Measurements from ENCODE around the gene WIF1. TPM values are rescaled to one million over a fixed set of nuclear protein-coding genes. Genes with fewer than 3 reads are reported as not detected.

The WIF1 gene, protein sequence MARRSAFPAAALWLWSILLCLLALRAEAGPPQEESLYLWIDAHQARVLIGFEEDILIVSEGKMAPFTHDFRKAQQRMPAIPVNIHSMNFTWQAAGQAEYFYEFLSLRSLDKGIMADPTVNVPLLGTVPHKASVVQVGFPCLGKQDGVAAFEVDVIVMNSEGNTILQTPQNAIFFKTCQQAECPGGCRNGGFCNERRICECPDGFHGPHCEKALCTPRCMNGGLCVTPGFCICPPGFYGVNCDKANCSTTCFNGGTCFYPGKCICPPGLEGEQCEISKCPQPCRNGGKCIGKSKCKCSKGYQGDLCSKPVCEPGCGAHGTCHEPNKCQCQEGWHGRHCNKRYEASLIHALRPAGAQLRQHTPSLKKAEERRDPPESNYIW
- not detected for total RNA-seq
- under 1 TPM in 1 of 3 donors, not detected in 2; 0.04 TPM for polyA plus RNA-seq
- long read RNA-seq, donor 1: 0 reads
- long read RNA-seq, donor 2, partial matches to known transcripts: 0 of 1 reads
- long read RNA-seq, donor 2, other reads (novel, unspliced or antisense): 0 of 1 reads

DNA sequence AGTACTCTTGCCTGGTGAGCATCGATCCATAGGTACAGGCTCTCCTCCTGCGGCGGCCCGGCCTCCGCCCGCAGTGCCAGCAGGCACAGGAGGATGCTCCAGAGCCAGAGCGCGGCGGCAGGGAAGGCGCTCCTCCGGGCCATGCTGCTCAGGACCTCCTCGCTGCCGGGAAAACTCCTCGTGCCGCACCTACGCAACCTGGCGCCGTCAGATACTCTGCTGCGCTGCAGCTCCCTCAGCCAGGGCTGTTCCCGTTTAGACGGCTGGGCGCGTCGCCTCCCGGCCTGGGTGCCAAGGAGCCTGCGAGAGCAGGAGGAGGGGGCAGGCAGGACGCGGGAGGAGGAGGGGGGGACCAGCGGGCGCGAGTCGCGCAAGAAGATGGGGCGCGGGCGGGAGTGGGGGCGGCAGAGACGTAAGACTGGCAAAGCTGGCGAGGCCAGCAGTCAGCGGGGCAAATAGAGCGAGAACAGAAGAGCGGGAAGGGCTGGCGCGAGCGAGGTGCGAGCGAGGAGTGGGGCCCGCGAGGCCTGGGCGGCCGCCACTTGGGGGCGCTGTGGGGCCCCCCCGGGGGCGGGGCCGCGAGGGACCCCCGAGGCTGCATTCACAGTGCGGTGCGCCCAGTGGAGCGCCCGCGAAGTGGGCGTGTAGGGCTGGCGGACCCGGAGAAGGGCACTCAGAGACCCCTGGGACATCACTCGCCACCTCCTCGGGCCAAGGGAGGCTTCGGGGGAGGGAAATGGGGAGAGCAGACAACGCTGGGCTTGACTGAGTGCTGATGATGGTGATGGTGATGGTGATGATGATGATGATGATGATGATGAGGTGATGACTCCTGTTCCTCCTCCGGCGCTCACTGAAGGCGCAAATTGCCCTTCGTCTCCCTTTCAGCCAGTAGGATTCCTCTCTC lies at the start of gene WIF1:
TSS of gene WIF1 (minus strand) at position 257 of the 907 bp plus-strand sequence. CDS start at position 143, 114 bp downstream.
- Histone ChIP-seq H3K4me3 (peak within 1 kb of the TSS in 7 of 8 donors; percentile 29 to 63 (median 36)), H3K27ac (no peak within 1 kb of the TSS), H3K9me3 (no peaks in the 10 kb centered on the region), H3K4me1 (peaks cover 0 to 25% (median 15%) of the 10 kb centered on the region in 6 donors), H3K27me3 (replicated peaks in 1 of 7) (peaks cover 0 to 99% (median 53%) of the 10 kb centered on the region in 7 donors), H3K36me3 (no peaks in the 10 kb centered on the region)
- DNase-seq: peak; percentile 84
- WGBS, 5 donors: 4 to 5% (median 5%) methylated on average over 60 to 73 of the region's 73 CpGs
- TF ChIP-seq POLR2AphosphoS5 (IDR thresholded peaks at IDR 0.05): no peak
- TF ChIP-seq, protein P1, sequence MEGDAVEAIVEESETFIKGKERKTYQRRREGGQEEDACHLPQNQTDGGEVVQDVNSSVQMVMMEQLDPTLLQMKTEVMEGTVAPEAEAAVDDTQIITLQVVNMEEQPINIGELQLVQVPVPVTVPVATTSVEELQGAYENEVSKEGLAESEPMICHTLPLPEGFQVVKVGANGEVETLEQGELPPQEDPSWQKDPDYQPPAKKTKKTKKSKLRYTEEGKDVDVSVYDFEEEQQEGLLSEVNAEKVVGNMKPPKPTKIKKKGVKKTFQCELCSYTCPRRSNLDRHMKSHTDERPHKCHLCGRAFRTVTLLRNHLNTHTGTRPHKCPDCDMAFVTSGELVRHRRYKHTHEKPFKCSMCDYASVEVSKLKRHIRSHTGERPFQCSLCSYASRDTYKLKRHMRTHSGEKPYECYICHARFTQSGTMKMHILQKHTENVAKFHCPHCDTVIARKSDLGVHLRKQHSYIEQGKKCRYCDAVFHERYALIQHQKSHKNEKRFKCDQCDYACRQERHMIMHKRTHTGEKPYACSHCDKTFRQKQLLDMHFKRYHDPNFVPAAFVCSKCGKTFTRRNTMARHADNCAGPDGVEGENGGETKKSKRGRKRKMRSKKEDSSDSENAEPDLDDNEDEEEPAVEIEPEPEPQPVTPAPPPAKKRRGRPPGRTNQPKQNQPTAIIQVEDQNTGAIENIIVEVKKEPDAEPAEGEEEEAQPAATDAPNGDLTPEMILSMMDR (IDR thresholded peaks at IDR 0.05 in 8 of 11, conservative IDR thresholded peaks at IDR 0.05 in 3 of 11): peak in 4 of 11 experiments; percentile 40 to 55 (median 45)
- intact Hi-C loops (cut with DNase I; ENCODE audit: low total_unique reads): loop anchor here (10.0 kb wide), 1 partner anchor 227 kb away; no protein-coding TSS in a partner anchor

DNA sequence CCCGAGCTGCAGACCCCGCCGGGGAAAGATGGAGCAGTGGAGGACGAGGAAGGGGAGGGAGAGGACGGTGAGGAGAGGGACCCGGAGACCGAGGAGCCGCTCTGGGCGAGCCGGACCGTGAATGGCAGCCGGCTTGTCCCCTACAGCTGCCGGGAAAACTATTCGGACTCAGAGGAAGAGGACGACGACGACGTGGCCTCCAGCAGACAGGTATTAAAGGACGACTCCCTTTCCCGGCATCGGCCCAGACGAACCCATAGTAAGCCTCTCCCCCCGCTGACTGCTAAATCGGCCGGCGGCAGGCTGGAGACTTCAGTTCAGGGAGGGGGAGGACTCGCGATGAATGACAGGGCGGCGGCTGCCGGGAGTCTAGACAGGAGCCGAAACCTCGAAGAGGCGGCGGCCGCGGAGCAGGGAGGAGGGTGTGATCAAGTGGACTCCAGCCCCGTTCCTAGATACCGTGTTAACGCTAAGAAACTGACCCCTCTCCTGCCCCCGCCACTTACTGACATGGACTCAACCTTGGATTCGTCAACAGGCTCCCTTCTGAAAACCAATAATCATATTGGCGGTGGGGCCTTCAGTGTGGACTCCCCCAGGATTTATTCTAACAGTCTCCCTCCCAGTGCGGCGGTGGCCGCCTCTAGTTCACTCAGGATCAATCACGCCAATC lies 49.2 kb upstream of the WIF1 start:
- 0 to 1% (median 1%) methylated on average over 24 to 47 of the region's 47 CpGs for WGBS, 5 donors
- DNase-seq: peak; percentile 92
- Histone ChIP-seq H3K9me3 (no peaks in the 10 kb centered on the region), H3K27ac (peak overlapping the region; percentile 94 to 98 (median 97)), H3K4me1 (peaks cover 37 to 61% (median 54%) of the 10 kb centered on the region in 6 donors), H3K27me3 (replicated peaks in 1 of 7) (no peaks in the 10 kb centered on the region), H3K4me3 (peak overlapping the region; percentile 76 to 98 (median 91)), H3K36me3 (peaks cover 0 to 7% (median 0%) of the 10 kb centered on the region in 6 donors)
- intact Hi-C loops (cut with DNase I; ENCODE audit: low total_unique reads): loop anchor here (5.0 kb wide), 1 partner anchor 42 kb away; no protein-coding TSS in a partner anchor
- TF ChIP-seq, protein P1 (IDR thresholded peaks at IDR 0.05 in 8 of 11, conservative IDR thresholded peaks at IDR 0.05 in 3 of 11): no peak
- TF ChIP-seq POLR2AphosphoS5 (IDR thresholded peaks at IDR 0.05) (peak in 1 of 3 donors; percentile 58), POLR2A (IDR thresholded peaks at IDR 0.05) (no peak)

DNA sequence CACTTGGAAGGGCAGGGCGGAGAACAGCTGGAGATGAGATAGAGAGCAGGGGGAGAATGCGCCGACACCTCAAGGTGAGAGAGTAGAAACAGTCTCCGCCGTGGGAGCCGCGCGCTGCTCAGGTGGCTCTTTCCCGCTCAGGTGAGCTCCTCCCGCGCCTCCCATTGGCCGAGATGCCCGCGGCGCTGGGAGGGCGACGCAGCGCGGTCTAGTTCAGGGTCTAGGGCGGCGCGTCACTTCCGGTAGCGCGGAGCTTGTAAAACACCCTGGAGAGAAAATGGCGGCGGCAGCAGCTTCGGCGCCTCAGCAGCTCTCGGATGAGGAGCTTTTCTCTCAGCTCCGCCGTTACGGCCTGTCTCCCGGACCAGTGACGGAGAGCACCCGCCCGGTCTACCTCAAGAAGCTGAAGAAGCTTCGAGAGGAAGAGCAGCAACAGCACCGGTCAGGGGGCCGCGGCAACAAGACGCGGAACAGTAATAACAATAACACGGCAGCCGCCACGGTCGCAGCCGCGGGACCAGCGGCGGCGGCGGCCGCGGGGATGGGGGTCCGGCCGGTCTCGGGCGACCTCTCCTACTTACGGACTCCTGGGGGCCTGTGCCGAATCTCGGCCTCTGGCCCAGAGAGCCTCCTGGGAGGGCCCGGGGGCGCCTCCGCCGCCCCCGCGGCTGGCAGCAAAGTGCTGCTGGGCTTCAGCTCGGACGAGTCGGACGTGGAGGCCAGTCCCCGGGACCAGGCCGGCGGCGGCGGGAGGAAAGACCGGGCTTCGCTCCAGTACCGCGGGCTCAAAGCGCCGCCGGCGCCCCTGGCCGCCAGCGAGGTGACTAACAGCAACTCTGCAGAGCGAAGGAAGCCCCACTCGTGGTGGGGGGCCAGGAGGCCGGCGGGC lies 48.5 kb upstream of the WIF1 start, which contains the start of gene LEMD3:
TSS of gene LEMD3 (plus strand) at position 264 of the 889 bp plus-strand sequence. CDS start at position 278, 14 bp downstream.
- intact Hi-C loops (cut with DNase I; ENCODE audit: low total_unique reads): loop anchor here (5.0 kb wide), 1 partner anchor 43 kb away; no protein-coding TSS in a partner anchor
- WGBS, 5 donors: 0 to 1% (median 0%) methylated on average over 59 to 91 of the region's 91 CpGs

More for the DNA sequence above, 48.5 kb upstream of the WIF1 start, which contains the start of gene LEMD3:
- no peaks in the 10 kb centered on the region for H3K36me3 ChIP-seq
- peaks cover 32 to 53% (median 47%) of the 10 kb centered on the region in 6 donors for H3K4me1 ChIP-seq
- no peaks in the 10 kb centered on the region for H3K27me3 ChIP-seq (replicated peaks in 1 of 7)
- peak within 1 kb of the TSS; percentile 94 to 98 (median 97) for H3K27ac ChIP-seq
- peak; percentile 99 for DNase-seq
- no peaks in the 10 kb centered on the region for H3K9me3 ChIP-seq
- peak within 1 kb of the TSS; percentile 76 to 98 (median 91) for H3K4me3 ChIP-seq
- TF ChIP-seq POLR2A (IDR thresholded peaks at IDR 0.05) (peak in 1 of 3 donors; percentile 84), POLR2AphosphoS5 (IDR thresholded peaks at IDR 0.05) (peak; percentile 92 to 97 (median 96))
- TF ChIP-seq, protein P1 (IDR thresholded peaks at IDR 0.05 in 8 of 11, conservative IDR thresholded peaks at IDR 0.05 in 3 of 11): peak in 3 of 11 experiments; percentile 2 to 20 (median 7)

Data from spleen (tissue), 13 donors.